A549 (cell line): Measurements from ENCODE around the gene PRKG1. TPM values are rescaled to one million over a fixed set of nuclear protein-coding genes. Genes with fewer than 3 reads are reported as not detected.

Source experiments
- ATAC-seq, 2 experiments: fragments of 200-7000 bp in 1 of 2; fragments of >200 bp in 1 of 2; cut with Nextera tagmentation in 1 of 2; cut with Tn5 transposase in 1 of 2; 3 replicates each; pipeline versions ENCODE4 v1.8.0 to v1.9.1; 2018 to 2020; ENCODE audit warnings: mild to moderate bottlenecking in 1 of 2, moderate library complexity in 1 of 2
- CTCF ChIA-PET: fragments of 300-600 bp; sonication (Branson Sonifier 250); formaldehyde crosslinking; extraction: SDS; loops from one replicate; lab custom pipeline; 2021; ENCODE audit warnings: antibody characterized with exemption, inconsistent platforms; lab: Yijun Ruan, JAX
- POLR2A ChIA-PET: fragments of 350-600 bp; formaldehyde crosslinking; extraction: SDS; loops from one replicate; lab custom pipeline; 2021; ENCODE audit warnings: antibody characterized with exemption, inconsistent platforms; lab: Yijun Ruan, JAX
- DNase-seq, 2 experiments: peaks; one replicate each; pipeline versions ENCODE4 v3.0.0 to v3.0.0-alpha.2; 2011 to 2016; ENCODE audit warnings: low read depth in 1 of 2, low spot score in 1 of 2
- FAIRE-seq: peaks from 2 replicates; lab custom pipeline; 2011; peaks lifted over from hg19 to GRCh38; lab: Jason Lieb, UNC
- H3K27ac ChIP-seq, 2 experiments: fragments of >200 bp; sonication (Bioruptor Twin); formaldehyde crosslinking; 3 replicates each; pipeline ENCODE4 v1.5.1; 2016 to 2017
- H3K4me1 ChIP-seq: fragments of >200 bp; sonication (Bioruptor Twin); formaldehyde crosslinking; 3 replicates; pipeline ENCODE4 v1.6.1; 2016
- H3K4me2 ChIP-seq: fragments of >200 bp; sonication (Bioruptor Twin); formaldehyde crosslinking; 3 replicates; pipeline ENCODE4 v1.6.1; 2016
- H3K4me3 ChIP-seq: fragments of >200 bp; sonication (Bioruptor Twin); formaldehyde crosslinking; 3 replicates; pipeline ENCODE4 v1.5.1; 2016
- H3K9me3 ChIP-seq: fragments of >200 bp; sonication (Bioruptor Twin); formaldehyde crosslinking; 3 replicates; pipeline ENCODE4 v1.6.1; 2016
- BHLHE40 ChIP-seq: IDR thresholded peaks from 2 replicates; pipeline ENCODE4 v1.6.1; 2012; ENCODE audit warnings: low read depth, low read length, inconsistent platforms
- CBX8 ChIP-seq: fragments of 200-600 bp; sonication (generic); IDR thresholded peaks from 2 replicates; pipeline ENCODE4 v1.6.1; 2016
- EP300 ChIP-seq, 2 experiments: fragments of >200 bp; sonication (Bioruptor Twin); formaldehyde crosslinking; IDR thresholded peaks; 2 replicates in 1 of 2; 3 replicates in 1 of 2; pipeline ENCODE4 v1.6.1; 2016 to 2017
- ESRRA ChIP-seq: fragments of 150-350 bp; IDR thresholded peaks from 2 replicates; pipeline ENCODE4 v1.6.1; 2014; ENCODE audit warnings: mild to moderate bottlenecking, low read length, borderline replicate concordance
- FOSB ChIP-seq: fragments of 250-450 bp; sonication (Bioruptor Pico); IDR thresholded peaks from 2 replicates; pipeline ENCODE4 v1.5.0; 2020; ENCODE audit warnings: mild to moderate bottlenecking, moderate library complexity
- GATA3 ChIP-seq: IDR thresholded peaks from 2 replicates; pipeline ENCODE4 v1.6.1; 2012; ENCODE audit warnings: borderline replicate concordance
- HOXA7 ChIP-seq: fragments of 250-450 bp; sonication (Bioruptor Pico); IDR thresholded peaks from 2 replicates; pipeline ENCODE4 v1.5.0; 2020; ENCODE audit warnings: mild to moderate bottlenecking, moderate library complexity
- HOXB13 ChIP-seq: fragments of 250-450 bp; sonication (Bioruptor Pico); IDR thresholded peaks from 2 replicates; pipeline ENCODE4 v1.5.0; 2020; ENCODE audit warnings: low read depth, mild to moderate bottlenecking, moderate library complexity
- KDM5A ChIP-seq: fragments of 200-600 bp; sonication (generic); IDR thresholded peaks from 2 replicates; pipeline ENCODE4 v1.6.1; 2016; ENCODE audit warnings: antibody characterized with exemption, mild to moderate bottlenecking
- MAFK ChIP-seq: fragments of 450-650 bp; IDR thresholded peaks from 2 replicates; pipeline ENCODE4 v1.6.1; 2014; ENCODE audit not compliant: partially characterized antibody
- NPAS2 ChIP-seq: fragments of 250-450 bp; sonication (Bioruptor Pico); IDR thresholded peaks from 2 replicates; pipeline ENCODE4 v1.8.0; 2022; ENCODE audit warnings: mild to moderate bottlenecking, moderate library complexity, borderline replicate concordance
- POLR2A ChIP-seq: IDR thresholded peaks from 2 replicates; pipeline ENCODE4 v1.6.1; 2012; ENCODE audit warnings: mild to moderate bottlenecking, low read length
- POLR2AphosphoS2 ChIP-seq: conservative IDR thresholded peaks from 2 replicates; pipeline ENCODE4 v1.6.1; 2012; ENCODE audit warnings: low read length, improper control_type of control experiment, inconsistent platforms
- RARB ChIP-seq: fragments of 250-450 bp; sonication (Bioruptor Pico); IDR thresholded peaks from 2 replicates; pipeline ENCODE4 v1.8.0; 2021; ENCODE audit warnings: mild to moderate bottlenecking, moderate library complexity
- RNF2 ChIP-seq: fragments of 200-600 bp; sonication (generic); IDR thresholded peaks from 2 replicates; pipeline ENCODE4 v1.6.1; 2016; ENCODE audit warnings: low read depth, mild to moderate bottlenecking, antibody characterized with exemption, moderate library complexity, borderline replicate concordance
- SREBF2 ChIP-seq: fragments of 450-650 bp; IDR thresholded peaks from 2 replicates; pipeline ENCODE4 v1.6.1; 2014; ENCODE audit warnings: mild to moderate bottlenecking, moderate library complexity
- WGBS: methylation state at CpG from one replicate; pipeline ENCODE4 v1.1.6; 2017; ENCODE audit errors: missing lambda C conversion rate; 5-methylcytosine and 5-hydroxymethylcytosine counted together
- polyA plus RNA-seq, 4 experiments: library from polyadenylated mRNA; depleted of rRNA in 3 of 4; stranded (reverse); fragments of >200 nt; fragmentation: RNase III in 1 of 4; extraction: RNeasy Plus Mini Kit Qiagen cat#74134 plus additional on column Dnase treatment in 1 of 4; gene quantifications; 2 replicates in 3 of 4; 3 replicates in 1 of 4; pipeline ENCODE4 v1.2.3, GENCODE V29; 2011 to 2017
- TF ChIP-seq, protein P1 (sequence below): IDR thresholded peaks from 2 replicates; pipeline ENCODE4 v1.6.1; 2012; ENCODE audit warnings: low read depth, borderline replicate concordance
- TF ChIP-seq, protein P2 (sequence below): fragments of >200 bp; sonication (Bioruptor Twin); formaldehyde crosslinking; IDR thresholded peaks from 2 replicates; pipeline ENCODE4 v1.6.1; 2016
- TF ChIP-seq, protein P3 (sequence below): fragments of 250-450 bp; sonication (Bioruptor Pico); IDR thresholded peaks from 2 replicates; pipeline ENCODE4 v1.5.0; 2020; ENCODE audit warnings: low read depth, mild to moderate bottlenecking, moderate library complexity
- TF ChIP-seq, protein P4 (sequence below): fragments of >200 bp; sonication (Bioruptor Twin); formaldehyde crosslinking; IDR thresholded peaks from 3 replicates; pipeline ENCODE4 v1.5.1; 2016
- TF ChIP-seq, protein P5 (sequence below): fragments of >200 bp; sonication (Bioruptor Twin); formaldehyde crosslinking; IDR thresholded peaks from 3 replicates; pipeline ENCODE4 v1.6.1; 2016
- TF ChIP-seq, protein P6 (sequence below): fragments of 200-600 bp; sonication (generic); IDR thresholded peaks from 2 replicates; pipeline ENCODE4 v1.6.1; 2016; ENCODE audit warnings: antibody characterized with exemption, mild to moderate bottlenecking, moderate library complexity

Gene PRKG1
- polyA plus RNA-seq, 2 of the 4 experiments (the other 2 are of a cell fraction): not detected

DNA sequence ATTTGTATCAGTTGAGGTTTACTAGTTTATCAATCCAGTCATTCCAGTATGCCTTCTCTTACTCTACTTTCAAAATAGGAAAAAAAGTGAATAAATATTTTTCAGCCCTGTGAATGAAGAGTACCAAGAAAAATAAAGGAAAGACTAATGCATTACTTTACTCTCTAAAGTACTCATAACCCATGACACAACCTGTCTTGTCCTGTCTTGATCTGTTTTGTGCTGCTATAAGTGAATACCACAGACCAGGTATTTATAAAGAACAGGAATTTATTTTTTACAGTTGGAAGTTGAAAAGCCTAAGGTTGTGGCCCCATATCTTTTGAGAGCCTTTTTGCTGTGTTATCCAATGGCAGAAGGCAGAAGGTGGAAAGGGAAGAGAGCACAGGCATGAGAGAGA lies 1045.2 kb downstream of the PRKG1 start (continued):
- no peak for TF ChIP-seq POLR2AphosphoS2

DNA sequence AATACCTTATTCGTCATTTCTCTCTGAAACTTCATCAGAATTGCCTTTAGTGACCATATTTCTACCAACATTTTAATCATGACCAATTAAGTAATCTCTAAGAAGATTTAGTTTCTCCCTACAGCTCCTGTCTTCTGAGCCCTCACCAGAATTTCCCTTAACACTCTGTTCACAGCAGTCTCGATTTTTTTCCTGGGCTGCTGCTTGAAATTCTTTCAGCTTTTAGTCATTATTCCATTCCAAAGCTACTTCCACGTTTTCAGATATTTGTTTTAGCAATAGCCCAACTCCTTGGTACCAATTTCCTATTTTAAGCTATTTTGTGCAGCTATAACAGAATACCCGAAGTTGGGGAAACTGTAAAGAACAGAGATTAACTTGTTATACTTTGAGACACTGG lies 1047.4 kb downstream of the PRKG1 start:
- CTCF ChIA-PET: no interaction called here
- WGBS: 8% methylated on average over 4 of the region's 4 CpGs
- Histone ChIP-seq H3K4me3 (no peak overlapping the region), H3K27ac (no peak overlapping the region), H3K4me2 (no peak overlapping the region), H3K9me3 (no peaks in the 10 kb centered on the region), H3K4me1 (no peaks in the 10 kb centered on the region)
- ATAC-seq (no peak), FAIRE-seq (no peak), DNase-seq (no peak)
- TF ChIP-seq, protein P1, sequence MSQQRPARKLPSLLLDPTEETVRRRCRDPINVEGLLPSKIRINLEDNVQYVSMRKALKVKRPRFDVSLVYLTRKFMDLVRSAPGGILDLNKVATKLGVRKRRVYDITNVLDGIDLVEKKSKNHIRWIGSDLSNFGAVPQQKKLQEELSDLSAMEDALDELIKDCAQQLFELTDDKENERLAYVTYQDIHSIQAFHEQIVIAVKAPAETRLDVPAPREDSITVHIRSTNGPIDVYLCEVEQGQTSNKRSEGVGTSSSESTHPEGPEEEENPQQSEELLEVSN: no peak
- TF ChIP-seq NPAS2 (CRISPR knock-in tag): no peak
- TF ChIP-seq, protein P2, sequence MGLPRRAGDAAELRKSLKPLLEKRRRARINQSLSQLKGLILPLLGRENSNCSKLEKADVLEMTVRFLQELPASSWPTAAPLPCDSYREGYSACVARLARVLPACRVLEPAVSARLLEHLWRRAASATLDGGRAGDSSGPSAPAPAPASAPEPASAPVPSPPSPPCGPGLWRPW: no peak
- TF ChIP-seq FOSB (CRISPR knock-in tag): no peak
- TF ChIP-seq MAFK: no peak
- TF ChIP-seq CBX8: no peak
- TF ChIP-seq BHLHE40: no peak
- TF ChIP-seq, protein P3, sequence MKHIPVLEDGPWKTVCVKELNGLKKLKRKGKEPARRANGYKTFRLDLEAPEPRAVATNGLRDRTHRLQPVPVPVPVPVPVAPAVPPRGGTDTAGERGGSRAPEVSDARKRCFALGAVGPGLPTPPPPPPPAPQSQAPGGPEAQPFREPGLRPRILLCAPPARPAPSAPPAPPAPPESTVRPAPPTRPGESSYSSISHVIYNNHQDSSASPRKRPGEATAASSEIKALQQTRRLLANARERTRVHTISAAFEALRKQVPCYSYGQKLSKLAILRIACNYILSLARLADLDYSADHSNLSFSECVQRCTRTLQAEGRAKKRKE (CRISPR knock-in tag): no peak
- TF ChIP-seq, protein P4, sequence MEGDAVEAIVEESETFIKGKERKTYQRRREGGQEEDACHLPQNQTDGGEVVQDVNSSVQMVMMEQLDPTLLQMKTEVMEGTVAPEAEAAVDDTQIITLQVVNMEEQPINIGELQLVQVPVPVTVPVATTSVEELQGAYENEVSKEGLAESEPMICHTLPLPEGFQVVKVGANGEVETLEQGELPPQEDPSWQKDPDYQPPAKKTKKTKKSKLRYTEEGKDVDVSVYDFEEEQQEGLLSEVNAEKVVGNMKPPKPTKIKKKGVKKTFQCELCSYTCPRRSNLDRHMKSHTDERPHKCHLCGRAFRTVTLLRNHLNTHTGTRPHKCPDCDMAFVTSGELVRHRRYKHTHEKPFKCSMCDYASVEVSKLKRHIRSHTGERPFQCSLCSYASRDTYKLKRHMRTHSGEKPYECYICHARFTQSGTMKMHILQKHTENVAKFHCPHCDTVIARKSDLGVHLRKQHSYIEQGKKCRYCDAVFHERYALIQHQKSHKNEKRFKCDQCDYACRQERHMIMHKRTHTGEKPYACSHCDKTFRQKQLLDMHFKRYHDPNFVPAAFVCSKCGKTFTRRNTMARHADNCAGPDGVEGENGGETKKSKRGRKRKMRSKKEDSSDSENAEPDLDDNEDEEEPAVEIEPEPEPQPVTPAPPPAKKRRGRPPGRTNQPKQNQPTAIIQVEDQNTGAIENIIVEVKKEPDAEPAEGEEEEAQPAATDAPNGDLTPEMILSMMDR: no peak
- no peak for TF ChIP-seq POLR2A
- TF ChIP-seq HOXA7 (CRISPR knock-in tag): no peak
- no peak for TF ChIP-seq HOXB13 (CRISPR knock-in tag)
- TF ChIP-seq KDM5A: no peak
- no peak for TF ChIP-seq GATA3
- TF ChIP-seq RARB (CRISPR knock-in tag): no peak
- TF ChIP-seq ESRRA: no peak
- no peak for TF ChIP-seq RNF2
- TF ChIP-seq, protein P5, sequence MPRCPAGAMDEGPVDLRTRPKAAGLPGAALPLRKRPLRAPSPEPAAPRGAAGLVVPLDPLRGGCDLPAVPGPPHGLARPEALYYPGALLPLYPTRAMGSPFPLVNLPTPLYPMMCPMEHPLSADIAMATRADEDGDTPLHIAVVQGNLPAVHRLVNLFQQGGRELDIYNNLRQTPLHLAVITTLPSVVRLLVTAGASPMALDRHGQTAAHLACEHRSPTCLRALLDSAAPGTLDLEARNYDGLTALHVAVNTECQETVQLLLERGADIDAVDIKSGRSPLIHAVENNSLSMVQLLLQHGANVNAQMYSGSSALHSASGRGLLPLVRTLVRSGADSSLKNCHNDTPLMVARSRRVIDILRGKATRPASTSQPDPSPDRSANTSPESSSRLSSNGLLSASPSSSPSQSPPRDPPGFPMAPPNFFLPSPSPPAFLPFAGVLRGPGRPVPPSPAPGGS: no peak
- TF ChIP-seq SREBF2: no peak
- no peak for TF ChIP-seq EP300 (IDR thresholded peaks at IDR 0.05)
- POLR2A ChIA-PET: no interaction called here

DNA sequence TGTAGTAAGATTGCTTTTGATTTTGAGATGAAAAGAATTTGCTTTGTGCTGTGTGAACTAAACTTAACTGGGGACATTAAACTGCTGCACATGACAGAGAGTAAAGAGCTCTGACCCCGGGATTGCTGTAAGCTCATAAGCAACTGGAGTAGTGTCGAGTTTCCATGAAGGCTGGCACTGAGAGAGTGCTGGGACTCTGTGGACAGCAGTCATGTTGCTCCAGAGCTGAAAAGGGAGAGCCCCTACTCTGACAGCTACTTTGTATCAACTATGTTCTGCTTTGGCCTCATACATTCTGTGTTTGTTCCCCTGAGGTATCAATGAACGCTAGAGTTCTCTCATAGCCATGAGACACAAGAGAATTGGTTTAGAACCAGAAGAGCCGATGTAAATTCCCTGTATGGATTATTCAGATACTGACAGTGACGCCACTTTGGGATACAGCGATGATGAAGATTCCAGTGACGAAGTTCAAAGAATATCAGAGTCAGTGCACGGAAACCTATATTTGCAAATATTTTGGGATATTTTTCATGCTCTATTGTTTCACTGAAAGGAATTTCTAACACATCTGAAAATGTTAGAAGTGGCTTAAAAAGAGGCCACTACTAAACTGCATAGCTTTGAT lies 1053.9 kb downstream of the PRKG1 start:
- Histone ChIP-seq H3K9me3 (no peaks in the 10 kb centered on the region), H3K4me3 (no peak overlapping the region), H3K4me2 (no peak overlapping the region), H3K27ac (no peak overlapping the region), H3K4me1 (no peaks in the 10 kb centered on the region)
- no peak for FAIRE-seq
- ATAC-seq: no peak
- no peak for DNase-seq
- 52% methylated on average over 8 of the region's 8 CpGs for WGBS
- CTCF ChIA-PET: no interaction called here
- POLR2A ChIA-PET: no interaction called here
- TF ChIP-seq RNF2 (no peak), BHLHE40 (no peak), FOSB (CRISPR knock-in tag) (no peak)
- TF ChIP-seq, protein P6, sequence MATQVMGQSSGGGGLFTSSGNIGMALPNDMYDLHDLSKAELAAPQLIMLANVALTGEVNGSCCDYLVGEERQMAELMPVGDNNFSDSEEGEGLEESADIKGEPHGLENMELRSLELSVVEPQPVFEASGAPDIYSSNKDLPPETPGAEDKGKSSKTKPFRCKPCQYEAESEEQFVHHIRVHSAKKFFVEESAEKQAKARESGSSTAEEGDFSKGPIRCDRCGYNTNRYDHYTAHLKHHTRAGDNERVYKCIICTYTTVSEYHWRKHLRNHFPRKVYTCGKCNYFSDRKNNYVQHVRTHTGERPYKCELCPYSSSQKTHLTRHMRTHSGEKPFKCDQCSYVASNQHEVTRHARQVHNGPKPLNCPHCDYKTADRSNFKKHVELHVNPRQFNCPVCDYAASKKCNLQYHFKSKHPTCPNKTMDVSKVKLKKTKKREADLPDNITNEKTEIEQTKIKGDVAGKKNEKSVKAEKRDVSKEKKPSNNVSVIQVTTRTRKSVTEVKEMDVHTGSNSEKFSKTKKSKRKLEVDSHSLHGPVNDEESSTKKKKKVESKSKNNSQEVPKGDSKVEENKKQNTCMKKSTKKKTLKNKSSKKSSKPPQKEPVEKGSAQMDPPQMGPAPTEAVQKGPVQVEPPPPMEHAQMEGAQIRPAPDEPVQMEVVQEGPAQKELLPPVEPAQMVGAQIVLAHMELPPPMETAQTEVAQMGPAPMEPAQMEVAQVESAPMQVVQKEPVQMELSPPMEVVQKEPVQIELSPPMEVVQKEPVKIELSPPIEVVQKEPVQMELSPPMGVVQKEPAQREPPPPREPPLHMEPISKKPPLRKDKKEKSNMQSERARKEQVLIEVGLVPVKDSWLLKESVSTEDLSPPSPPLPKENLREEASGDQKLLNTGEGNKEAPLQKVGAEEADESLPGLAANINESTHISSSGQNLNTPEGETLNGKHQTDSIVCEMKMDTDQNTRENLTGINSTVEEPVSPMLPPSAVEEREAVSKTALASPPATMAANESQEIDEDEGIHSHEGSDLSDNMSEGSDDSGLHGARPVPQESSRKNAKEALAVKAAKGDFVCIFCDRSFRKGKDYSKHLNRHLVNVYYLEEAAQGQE: no peak
